Breast epithelium (tissue), 3 donors: ENCODE measurements around the gene KDM6B.

ENCODE experiments used
- POLR2A ChIP-seq: fragments of 450-650 bp; IDR thresholded peaks from one replicate; pipeline ENCODE4 v1.6.1; 2016; ENCODE audit warnings: antibody characterized with exemption, mild to moderate bottlenecking, moderate library complexity
- TF ChIP-seq, protein P1 (sequence below), 3 donors: fragments of 450-650 bp; IDR thresholded peaks; one replicate each; pipeline ENCODE4 v1.5.1; 2016 to 2017; ENCODE audit warnings: antibody characterized with exemption in 3 of 3, mild to moderate bottlenecking in 3 of 3, moderate library complexity in 3 of 3

DNA sequence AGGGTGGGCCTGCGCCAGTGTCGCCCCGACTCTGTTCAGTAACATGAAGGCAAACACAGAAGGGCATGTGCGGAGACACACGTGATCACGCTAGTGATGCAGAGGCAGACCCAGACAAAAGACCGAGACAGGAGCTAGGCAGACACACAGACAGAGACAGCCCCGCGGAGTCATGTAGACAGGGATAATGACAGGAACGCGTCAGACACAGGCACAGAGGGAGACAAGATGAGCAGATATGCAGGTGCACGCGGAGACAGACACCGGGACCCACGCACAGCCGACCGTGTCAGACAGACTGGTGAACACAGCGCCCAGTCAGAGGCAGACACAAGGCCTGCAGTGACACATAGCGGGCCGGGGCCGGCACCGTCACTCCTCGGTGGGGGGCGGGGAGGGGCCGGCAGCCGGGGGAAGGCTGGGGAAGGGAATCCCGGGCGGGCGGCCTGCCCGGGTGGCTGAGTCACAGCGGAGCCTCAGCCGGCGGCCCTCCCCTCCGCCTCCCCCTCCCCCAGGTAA, 7.4 kb downstream of the KDM6B start:
- TF ChIP-seq, protein P1, sequence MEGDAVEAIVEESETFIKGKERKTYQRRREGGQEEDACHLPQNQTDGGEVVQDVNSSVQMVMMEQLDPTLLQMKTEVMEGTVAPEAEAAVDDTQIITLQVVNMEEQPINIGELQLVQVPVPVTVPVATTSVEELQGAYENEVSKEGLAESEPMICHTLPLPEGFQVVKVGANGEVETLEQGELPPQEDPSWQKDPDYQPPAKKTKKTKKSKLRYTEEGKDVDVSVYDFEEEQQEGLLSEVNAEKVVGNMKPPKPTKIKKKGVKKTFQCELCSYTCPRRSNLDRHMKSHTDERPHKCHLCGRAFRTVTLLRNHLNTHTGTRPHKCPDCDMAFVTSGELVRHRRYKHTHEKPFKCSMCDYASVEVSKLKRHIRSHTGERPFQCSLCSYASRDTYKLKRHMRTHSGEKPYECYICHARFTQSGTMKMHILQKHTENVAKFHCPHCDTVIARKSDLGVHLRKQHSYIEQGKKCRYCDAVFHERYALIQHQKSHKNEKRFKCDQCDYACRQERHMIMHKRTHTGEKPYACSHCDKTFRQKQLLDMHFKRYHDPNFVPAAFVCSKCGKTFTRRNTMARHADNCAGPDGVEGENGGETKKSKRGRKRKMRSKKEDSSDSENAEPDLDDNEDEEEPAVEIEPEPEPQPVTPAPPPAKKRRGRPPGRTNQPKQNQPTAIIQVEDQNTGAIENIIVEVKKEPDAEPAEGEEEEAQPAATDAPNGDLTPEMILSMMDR (IDR thresholded peaks at IDR 0.05), result no peak
- no peak for TF ChIP-seq POLR2A
